Measurements from ENCODE around the gene ANKRD27. TPM values are rescaled to one million over a fixed set of nuclear protein-coding genes. Genes with fewer than 3 reads are reported as not detected.
"Not testable (repeated sequence)": the region's sequence is repeated elsewhere in the genome, so short reads cannot be mapped to it uniquely, and the experiment has no call there.

The ANKRD27 gene
- total RNA-seq, 4 donors from 2014 or later, result 19.5 to 29.2 (median 21.5) TPM

DNA sequence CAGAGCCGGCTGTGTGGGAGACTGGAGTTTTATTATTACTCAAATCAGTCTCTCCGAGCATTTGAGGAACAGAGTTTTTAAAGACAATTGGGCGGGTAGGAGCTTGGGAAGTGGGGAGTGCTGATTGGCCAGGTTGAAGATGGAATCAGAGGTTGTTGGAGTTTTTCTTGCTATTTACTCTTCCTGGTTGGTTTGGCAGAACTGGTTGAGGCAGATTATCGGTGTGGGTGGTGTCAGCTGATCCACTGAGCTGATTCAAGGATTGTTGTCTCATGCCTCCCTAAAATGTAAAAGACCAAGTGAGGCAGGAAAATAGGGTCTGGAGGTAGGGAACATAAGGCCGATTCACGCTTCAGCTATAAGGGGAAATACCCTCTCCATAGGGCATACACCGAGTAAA, 43.3 kb upstream of the ANKRD27 start:
- TF ChIP-seq, protein P1, sequence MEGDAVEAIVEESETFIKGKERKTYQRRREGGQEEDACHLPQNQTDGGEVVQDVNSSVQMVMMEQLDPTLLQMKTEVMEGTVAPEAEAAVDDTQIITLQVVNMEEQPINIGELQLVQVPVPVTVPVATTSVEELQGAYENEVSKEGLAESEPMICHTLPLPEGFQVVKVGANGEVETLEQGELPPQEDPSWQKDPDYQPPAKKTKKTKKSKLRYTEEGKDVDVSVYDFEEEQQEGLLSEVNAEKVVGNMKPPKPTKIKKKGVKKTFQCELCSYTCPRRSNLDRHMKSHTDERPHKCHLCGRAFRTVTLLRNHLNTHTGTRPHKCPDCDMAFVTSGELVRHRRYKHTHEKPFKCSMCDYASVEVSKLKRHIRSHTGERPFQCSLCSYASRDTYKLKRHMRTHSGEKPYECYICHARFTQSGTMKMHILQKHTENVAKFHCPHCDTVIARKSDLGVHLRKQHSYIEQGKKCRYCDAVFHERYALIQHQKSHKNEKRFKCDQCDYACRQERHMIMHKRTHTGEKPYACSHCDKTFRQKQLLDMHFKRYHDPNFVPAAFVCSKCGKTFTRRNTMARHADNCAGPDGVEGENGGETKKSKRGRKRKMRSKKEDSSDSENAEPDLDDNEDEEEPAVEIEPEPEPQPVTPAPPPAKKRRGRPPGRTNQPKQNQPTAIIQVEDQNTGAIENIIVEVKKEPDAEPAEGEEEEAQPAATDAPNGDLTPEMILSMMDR (IDR thresholded peaks at IDR 0.05), result no peak
- TF ChIP-seq POLR2A (IDR thresholded peaks at IDR 0.05), result no peak
- intact Hi-C loops (cut with DNase I), result no loop called here
- peaks cover 0 to 37% (median 0%) of the 10 kb centered on the region in 3 donors for H3K36me3 ChIP-seq
- H3K4me1 ChIP-seq, result peaks cover 0 to 17% (median 0%) of the 10 kb centered on the region in 3 donors
- no peaks in the 10 kb centered on the region for H3K9me3 ChIP-seq
- no peak overlapping the region for H3K4me3 ChIP-seq
- H3K27ac ChIP-seq, result peak overlapping the region in 3 of 4 donors; percentile 27 to 43 (median 37)
- H3K27me3 ChIP-seq, result no peaks in the 10 kb centered on the region
- DNase-seq, result no peak
- 49 to 87% methylated on average over 7 of the region's 7 CpGs for WGBS, 2 donors

DNA sequence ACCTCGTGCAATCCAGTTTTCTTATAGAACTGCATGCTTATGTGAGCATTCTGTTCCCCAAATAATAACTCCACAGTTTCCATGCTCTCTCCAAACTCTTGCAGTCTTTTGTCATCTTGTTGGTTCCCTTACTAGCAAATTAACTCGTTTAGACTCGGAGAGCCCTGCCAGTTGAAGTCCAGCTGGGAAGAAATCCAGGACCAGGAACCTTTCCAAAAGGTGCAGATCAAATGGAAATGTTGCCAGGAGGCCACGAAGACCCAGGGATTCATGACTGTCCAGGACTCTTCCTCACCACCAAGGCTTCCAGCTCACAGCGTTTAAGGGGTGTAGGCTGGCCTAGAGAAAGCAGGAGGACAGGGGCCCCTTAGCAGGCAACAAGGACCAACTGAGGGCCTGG, 42.5 kb upstream of the ANKRD27 start:
- intact Hi-C loops (cut with DNase I), result no loop called here
- 49 to 81% methylated on average over 5 of the region's 5 CpGs for WGBS, 2 donors
- Histone ChIP-seq H3K27ac (peak overlapping the region in 2 of 4 donors; percentile 27 to 37), H3K27me3 (no peaks in the 10 kb centered on the region), H3K4me3 (no peak overlapping the region), H3K36me3 (peaks cover 0 to 45% (median 0%) of the 10 kb centered on the region in 3 donors), H3K9me3 (no peaks in the 10 kb centered on the region), H3K4me1 (peaks cover 0 to 17% (median 0%) of the 10 kb centered on the region in 3 donors)
- DNase-seq, result no peak
- TF ChIP-seq, protein P1 (IDR thresholded peaks at IDR 0.05), result no peak

DNA sequence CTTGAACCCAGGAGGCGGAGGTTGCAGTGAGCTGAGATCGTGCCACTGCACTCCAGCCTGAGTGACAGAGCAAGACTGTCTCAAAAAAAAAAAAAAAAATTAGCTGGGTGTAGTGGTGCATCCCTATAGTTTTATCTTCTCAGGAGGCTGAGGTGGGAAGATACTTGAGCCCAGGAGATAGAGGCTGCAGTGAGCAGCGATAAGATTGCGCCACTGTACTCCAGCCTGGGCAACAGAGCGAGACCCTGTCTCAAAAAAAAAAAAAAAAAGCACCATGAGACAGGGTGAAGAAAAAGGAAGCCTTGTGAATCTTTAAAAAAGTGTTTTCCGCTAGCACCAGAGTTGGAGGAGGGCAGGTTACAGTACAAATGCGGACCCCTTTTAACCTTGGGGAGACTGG, 41.2 kb upstream of the ANKRD27 start:
- DNase-seq; H3K4me3 ChIP-seq; H3K9me3 ChIP-seq; H3K27ac ChIP-seq; H3K27me3 ChIP-seq; intact Hi-C loops (cut with DNase I): not testable (repeated sequence)
- WGBS, 2 donors, result 94 to 97% methylated on average over 7 of the region's 7 CpGs
- peaks cover 0 to 58% (median 0%) of the 10 kb centered on the region in 3 donors for H3K36me3 ChIP-seq
- peaks cover 0 to 17% (median 0%) of the 10 kb centered on the region in 3 donors for H3K4me1 ChIP-seq

DNA sequence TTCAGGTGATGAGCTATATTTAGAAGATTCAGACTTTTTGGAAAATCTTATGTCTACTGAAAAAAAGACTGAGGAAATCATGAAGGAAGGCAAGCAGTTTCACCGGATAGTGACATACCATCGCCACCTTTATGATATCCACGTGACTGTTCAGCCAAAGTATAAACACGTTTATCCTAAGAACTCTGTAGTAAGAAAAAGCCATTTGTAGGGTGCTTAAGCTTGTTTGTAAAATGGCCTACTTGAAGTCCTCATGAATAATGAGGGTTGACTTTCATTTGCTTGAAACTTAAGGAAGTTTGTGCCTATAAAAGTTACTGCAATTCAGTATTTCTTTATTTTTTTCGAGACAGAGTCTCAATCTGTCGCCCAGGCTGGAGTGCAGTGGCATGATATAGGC, 36.8 kb upstream of the ANKRD27 start:
- intact Hi-C loops (cut with DNase I), result no loop called here

DNA sequence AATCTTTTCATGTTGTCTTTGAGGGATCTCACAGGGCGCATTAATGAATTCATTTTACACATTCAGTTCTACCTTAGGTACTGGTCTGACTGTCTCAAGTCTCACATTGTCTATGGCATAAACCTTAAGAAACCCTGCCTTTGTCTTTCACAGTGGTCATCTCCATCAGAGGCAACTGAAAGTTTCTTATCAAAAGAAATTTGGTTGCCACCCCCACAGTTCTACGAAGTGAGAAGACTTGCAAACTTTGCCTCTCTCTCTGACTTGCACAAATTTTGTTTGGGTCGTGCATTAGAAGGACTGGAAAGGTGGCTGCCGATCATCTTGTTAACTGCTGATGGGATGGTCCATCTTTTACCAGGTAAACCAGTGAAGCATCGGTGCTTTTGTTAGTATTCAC, 34.1 kb upstream of the ANKRD27 start:
- TF ChIP-seq POLR2A (IDR thresholded peaks at IDR 0.05), result no peak
- TF ChIP-seq, protein P1 (IDR thresholded peaks at IDR 0.05), result no peak
- H3K36me3 ChIP-seq, result peaks cover 0 to 91% (median 0%) of the 10 kb centered on the region in 3 donors
- peaks cover 0 to 7% (median 6%) of the 10 kb centered on the region in 3 donors for H3K9me3 ChIP-seq
- H3K27ac ChIP-seq, result no peak overlapping the region
- no peaks in the 10 kb centered on the region for H3K4me1 ChIP-seq
- intact Hi-C loops (cut with DNase I), result no loop called here
- DNase-seq, result no peak
- no peak overlapping the region for H3K4me3 ChIP-seq
- 80 to 95% methylated on average over 5 of the region's 5 CpGs for WGBS, 2 donors
- H3K27me3 ChIP-seq, result no peaks in the 10 kb centered on the region

More for the DNA sequence above, 36.8 kb upstream of the ANKRD27 start:
- no peak for TF ChIP-seq POLR2A (IDR thresholded peaks at IDR 0.05)
- TF ChIP-seq, protein P1 (IDR thresholded peaks at IDR 0.05), result no peak
- H3K4me3 ChIP-seq, result no peak overlapping the region
- 89 to 90% methylated on average over 6 of the region's 6 CpGs for WGBS, 2 donors
- H3K4me1 ChIP-seq, result no peaks in the 10 kb centered on the region
- no peaks in the 10 kb centered on the region for H3K9me3 ChIP-seq
- H3K27ac ChIP-seq, result no peak overlapping the region
- no peaks in the 10 kb centered on the region for H3K27me3 ChIP-seq
- H3K36me3 ChIP-seq, result peaks cover 0 to 85% (median 0%) of the 10 kb centered on the region in 3 donors
- DNase-seq, result no peak

DNA sequence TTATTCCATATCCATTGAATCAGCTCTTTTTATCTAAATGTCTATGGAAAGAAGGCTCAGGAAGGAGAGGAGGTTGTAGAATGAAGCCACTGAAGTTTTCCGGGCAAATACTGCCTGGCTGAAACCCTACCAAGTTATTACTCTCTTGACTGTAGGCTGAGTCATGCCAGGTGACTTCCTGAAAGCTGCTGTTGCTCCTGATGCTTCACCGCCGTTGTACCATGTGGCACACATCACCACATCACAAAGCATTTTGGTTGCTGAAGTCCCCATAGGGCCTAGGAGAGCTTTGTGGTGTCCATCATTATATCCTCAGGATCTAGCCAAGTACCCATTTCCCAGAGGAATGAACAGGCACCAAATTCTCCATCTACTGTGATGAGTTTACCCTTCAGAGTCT, 33.5 kb upstream of the ANKRD27 start:
- WGBS, 2 donors, result 33 to 50% methylated on average over 3 of the region's 3 CpGs
- H3K4me3 ChIP-seq, result no peak overlapping the region
- TF ChIP-seq, protein P1 (IDR thresholded peaks at IDR 0.05), result no peak
- no peak for TF ChIP-seq POLR2A (IDR thresholded peaks at IDR 0.05)
- DNase-seq, result no peak
- H3K9me3 ChIP-seq, result peaks cover 0 to 12% (median 11%) of the 10 kb centered on the region in 3 donors
- intact Hi-C loops (cut with DNase I), result no loop called here
- peaks cover 0 to 90% (median 0%) of the 10 kb centered on the region in 3 donors for H3K36me3 ChIP-seq
- no peak overlapping the region for H3K27ac ChIP-seq
- no peaks in the 10 kb centered on the region for H3K27me3 ChIP-seq
- no peaks in the 10 kb centered on the region for H3K4me1 ChIP-seq

DNA sequence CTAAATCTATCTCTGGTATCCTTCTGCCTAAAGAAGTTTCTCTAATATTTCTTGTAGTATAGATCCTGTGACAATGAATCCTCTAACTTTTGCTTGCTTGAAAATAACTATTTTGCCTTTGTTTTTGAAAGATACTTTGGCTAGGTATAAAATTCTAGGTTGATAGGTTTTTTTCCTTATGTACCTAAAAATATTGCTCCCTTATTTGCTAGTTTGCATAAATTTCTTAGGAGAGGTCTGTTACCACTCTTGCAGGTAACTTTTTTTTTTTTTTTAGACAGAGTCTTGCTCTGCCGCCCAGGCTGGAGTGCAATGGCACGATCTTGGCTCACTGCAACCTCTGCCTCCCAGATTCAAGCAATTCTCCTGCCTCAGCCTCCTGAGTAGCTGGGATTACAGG, 29.0 kb upstream of the ANKRD27 start:
- Histone ChIP-seq H3K36me3 (peaks cover 0 to 74% (median 7%) of the 10 kb centered on the region in 3 donors), H3K9me3 (peaks cover 0 to 12% (median 11%) of the 10 kb centered on the region in 3 donors), H3K4me1 (peaks cover 0 to 20% (median 6%) of the 10 kb centered on the region in 3 donors)
- H3K27me3 ChIP-seq; DNase-seq; H3K4me3 ChIP-seq; H3K27ac ChIP-seq; intact Hi-C loops (cut with DNase I): not testable (repeated sequence)
- WGBS, 2 donors, result 96 to 100% methylated on average over 2 of the region's 2 CpGs

All from esophagus squamous epithelium (tissue), 5 donors.